Activated T-cell treated with anti-CD3 and anti-CD28 coated beads, Interleukin-2, amount 50 U/mL, for 72 hours (primary cell): ENCODE measurements around the gene NSUN6. TPM values are rescaled to one million over a fixed set of nuclear protein-coding genes. Genes with fewer than 3 reads are reported as not detected.
"Not testable (repeated sequence)": the region's sequence is repeated elsewhere in the genome, so short reads cannot be mapped to it uniquely, and the experiment has no call there.

Experiments used
- ATAC-seq, 2 donors: fragments of 150-1000 bp; cut with Tn5 transposase; replicated peaks in 1 of 2; 2 replicates each; pipeline ENCODE4 v1.10.0; 2021; ENCODE audit warnings: moderate library complexity in 2 of 2, mild to moderate bottlenecking in 1 of 2
- DNase-seq, 2 donors: peaks; one replicate each; pipeline ENCODE4 v3.0.0; 2021 to 2022; ENCODE audit warnings: mixed read lengths in 1 of 2
- H3K27ac Mint-ChIP-seq: one replicate; pipeline ENCODE4 v1.8.0; 2022; ENCODE audit warnings: mild to moderate bottlenecking, moderate library complexity, mixed read lengths
- H3K27me3 Mint-ChIP-seq: one replicate; pipeline ENCODE4 v1.8.0; 2022; ENCODE audit warnings: low read depth, mixed read lengths
- H3K36me3 Mint-ChIP-seq, 2 donors: one replicate each; pipeline ENCODE4 v1.8.0; 2022; ENCODE audit warnings: mixed read lengths in 2 of 2, mild to moderate bottlenecking in 1 of 2; ENCODE audit not compliant: insufficient read depth in 2 of 2
- H3K4me1 Mint-ChIP-seq: one replicate; pipeline ENCODE4 v1.8.0; 2022; ENCODE audit warnings: low read depth, mixed read lengths
- H3K4me3 Mint-ChIP-seq, 2 donors: one replicate each; pipeline ENCODE4 v1.8.0; 2022; ENCODE audit warnings: mild to moderate bottlenecking in 2 of 2, mixed read lengths in 2 of 2, moderate library complexity in 2 of 2
- H3K9me3 Mint-ChIP-seq, 2 donors: one replicate each; pipeline ENCODE4 v1.8.0; 2022; ENCODE audit warnings: mixed read lengths in 2 of 2
- total RNA-seq, 2 donors: library from RNA; stranded (reverse); gene quantifications; one replicate each; pipeline ENCODE4 v1.2.3, GENCODE V29; 2022

The NSUN6 gene
- total RNA-seq, 2 donors from 2014 or later = 22.4 to 23.8 TPM

DNA sequence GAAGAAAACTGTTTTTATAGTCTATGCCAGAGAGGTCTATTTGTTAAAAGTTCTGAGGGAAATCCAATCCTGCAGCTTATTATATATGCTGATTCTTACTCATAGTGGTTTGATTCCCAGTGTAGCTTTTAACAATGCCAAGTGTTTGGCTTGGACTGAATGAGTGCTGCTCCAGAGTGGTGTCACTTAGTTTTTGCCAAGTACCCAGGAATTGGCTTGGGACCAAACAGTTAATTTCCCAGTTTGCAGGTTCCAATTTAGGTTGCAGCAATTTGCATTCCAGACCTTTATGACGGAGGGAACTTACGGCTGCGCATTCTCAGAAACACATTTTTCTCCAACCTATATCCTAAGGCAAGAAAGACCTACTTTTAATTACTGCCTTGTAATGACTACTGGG lies 32.4 kb downstream of the NSUN6 start:
- no peaks in the 10 kb centered on the region for H3K9me3 Mint-ChIP-seq
- no peak for ATAC-seq
- H3K27me3 Mint-ChIP-seq = no peaks in the 10 kb centered on the region

GRCh38 chr10:18616337-18616736 lies 35.0 kb downstream of the NSUN6 start:
- Mint-ChIP-seq H3K4me3 (no peak overlapping the region), H3K9me3 (no peaks in the 10 kb centered on the region)
- ATAC-seq = no peak

More for the DNA sequence above, 32.4 kb downstream of the NSUN6 start:
- H3K4me1 Mint-ChIP-seq = peaks cover 19% of the 10 kb centered on the region
- no peak for DNase-seq
- peaks cover 5 to 18% of the 10 kb centered on the region in 2 donors for H3K36me3 Mint-ChIP-seq
- H3K4me3 Mint-ChIP-seq = no peak overlapping the region
- H3K27ac Mint-ChIP-seq = no peak overlapping the region

GRCh38 chr10:18615618-18616017 lies 35.8 kb downstream of the NSUN6 start:
- DNase-seq = no peak
- Mint-ChIP-seq H3K4me3 (no peak overlapping the region), H3K36me3 (peaks cover 8 to 21% of the 10 kb centered on the region in 2 donors), H3K9me3 (no peaks in the 10 kb centered on the region), H3K27me3 (no peaks in the 10 kb centered on the region), H3K27ac (no peak overlapping the region), H3K4me1 (peaks cover 19% of the 10 kb centered on the region)
- ATAC-seq = no peak

More at GRCh38 chr10:18616337-18616736, 35.0 kb downstream of the NSUN6 start:
- no peak overlapping the region for H3K27ac Mint-ChIP-seq
- H3K4me1 Mint-ChIP-seq = peaks cover 19% of the 10 kb centered on the region
- peaks cover 9 to 20% of the 10 kb centered on the region in 2 donors for H3K36me3 Mint-ChIP-seq
- H3K27me3 Mint-ChIP-seq = no peaks in the 10 kb centered on the region
- no peak for DNase-seq

DNA sequence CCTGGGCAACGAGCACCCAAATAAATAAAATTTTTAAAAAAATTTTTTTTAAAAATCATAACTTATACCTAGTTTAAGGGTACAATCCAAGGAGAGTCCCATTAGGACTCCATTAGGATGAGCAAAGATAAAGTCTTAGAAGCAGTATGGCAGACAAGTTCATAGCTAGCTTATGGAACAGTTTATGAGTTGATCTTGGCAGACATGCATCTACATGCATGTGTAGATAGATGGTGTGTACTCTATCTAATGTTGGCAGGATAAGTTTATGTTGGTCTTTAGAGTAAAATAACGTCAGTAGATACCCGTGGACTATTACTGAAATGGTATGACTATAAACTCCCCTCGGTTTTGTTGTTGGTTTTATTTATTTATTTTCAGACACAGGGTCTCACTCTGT lies 40.2 kb downstream of the NSUN6 start:
- ATAC-seq (no peak), DNase-seq (no peak)
- H3K4me1 Mint-ChIP-seq = peaks cover 11% of the 10 kb centered on the region
- no peak overlapping the region for H3K4me3 Mint-ChIP-seq
- peaks cover 4 to 14% of the 10 kb centered on the region in 2 donors for H3K36me3 Mint-ChIP-seq
- no peaks in the 10 kb centered on the region for H3K27me3 Mint-ChIP-seq
- H3K27ac Mint-ChIP-seq = no peak overlapping the region
- no peaks in the 10 kb centered on the region for H3K9me3 Mint-ChIP-seq

DNA sequence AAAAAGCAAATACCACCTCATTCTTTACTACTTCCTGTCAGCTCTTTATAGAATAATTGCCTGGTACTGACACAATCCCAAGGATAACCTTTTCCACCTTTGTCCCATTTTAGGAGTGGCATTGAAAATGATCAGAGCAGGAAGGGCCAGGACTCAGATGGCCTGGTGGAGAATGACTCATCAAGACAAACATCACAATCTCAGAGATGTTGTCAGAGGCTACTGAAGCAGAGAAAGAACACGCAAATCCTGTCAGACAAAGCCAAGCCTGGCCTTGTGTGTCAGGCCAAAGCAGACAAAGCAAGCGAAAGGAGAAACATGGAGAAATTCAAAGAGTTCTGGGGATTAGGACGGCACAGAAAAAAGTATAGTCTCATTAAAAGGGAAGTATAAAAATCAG lies 40.9 kb downstream of the NSUN6 start:
- DNase-seq (no peak), ATAC-seq (no peak)
- no peak overlapping the region for H3K4me3 Mint-ChIP-seq
- H3K4me1 Mint-ChIP-seq = peaks cover 11% of the 10 kb centered on the region
- H3K27ac Mint-ChIP-seq = no peak overlapping the region
- no peaks in the 10 kb centered on the region for H3K27me3 Mint-ChIP-seq
- peaks cover 4 to 18% of the 10 kb centered on the region in 2 donors for H3K36me3 Mint-ChIP-seq
- H3K9me3 Mint-ChIP-seq = no peaks in the 10 kb centered on the region

- H3K27ac Mint-ChIP-seq = no peak overlapping the region
- peaks cover 4 to 17% of the 10 kb centered on the region in 2 donors for H3K36me3 Mint-ChIP-seq
- no peaks in the 10 kb centered on the region for H3K27me3 Mint-ChIP-seq
- no peak for ATAC-seq
- DNase-seq = no peak
- H3K4me1 Mint-ChIP-seq = peaks cover 11% of the 10 kb centered on the region
- H3K9me3 Mint-ChIP-seq = no peaks in the 10 kb centered on the region
- H3K4me3 Mint-ChIP-seq = no peak overlapping the region
Measured at GRCh38 chr10:18608596-18608995, 42.8 kb downstream of the NSUN6 start.

DNA sequence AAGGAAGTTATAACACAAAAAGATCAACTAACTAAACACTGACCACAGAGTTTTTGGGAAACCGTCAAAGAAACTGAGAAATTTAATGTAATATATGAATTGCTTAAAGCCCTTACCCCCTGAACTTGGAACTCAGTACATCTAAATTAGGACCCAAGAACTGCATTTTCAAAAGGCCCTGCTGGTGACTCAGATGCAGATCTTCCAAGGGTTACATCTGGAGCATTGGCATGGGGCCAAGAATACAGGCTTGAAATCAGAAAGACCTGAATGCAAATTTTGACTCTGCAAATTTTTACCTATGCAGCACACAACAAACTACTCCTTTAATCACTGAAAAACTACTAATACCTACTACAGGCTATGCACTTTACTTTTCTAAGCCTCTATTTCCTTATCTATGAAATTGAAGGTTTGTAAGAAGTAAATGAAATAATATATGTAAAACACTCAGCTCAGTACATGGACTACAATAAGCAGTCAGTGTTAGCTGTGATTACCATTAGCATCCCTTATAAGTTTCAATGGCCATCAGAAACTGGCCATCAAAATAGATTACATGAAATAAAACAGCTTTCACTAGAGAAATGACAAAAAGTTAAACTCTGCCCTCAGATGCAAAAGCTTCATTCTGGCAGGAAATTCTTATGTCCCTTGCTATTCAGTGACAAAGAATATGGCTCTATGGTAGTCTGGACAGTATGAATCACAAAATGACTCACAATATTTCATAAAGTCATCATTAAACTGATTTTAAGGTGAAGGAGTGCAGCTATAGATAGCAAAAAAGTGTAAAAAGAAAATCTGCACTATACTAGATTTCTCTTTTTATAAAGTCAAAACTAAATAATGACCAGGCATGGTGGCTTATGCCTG lies 43.6 kb downstream of the NSUN6 start:
- Mint-ChIP-seq H3K27me3 (no peaks in the 10 kb centered on the region), H3K4me3 (no peak overlapping the region), H3K9me3 (no peaks in the 10 kb centered on the region), H3K36me3 (peaks cover 4 to 20% of the 10 kb centered on the region in 2 donors), H3K4me1 (peaks cover 11% of the 10 kb centered on the region), H3K27ac (no peak overlapping the region)
- ATAC-seq (no peak), DNase-seq (peak in 1 of 2 donors; percentile 2)

DNA sequence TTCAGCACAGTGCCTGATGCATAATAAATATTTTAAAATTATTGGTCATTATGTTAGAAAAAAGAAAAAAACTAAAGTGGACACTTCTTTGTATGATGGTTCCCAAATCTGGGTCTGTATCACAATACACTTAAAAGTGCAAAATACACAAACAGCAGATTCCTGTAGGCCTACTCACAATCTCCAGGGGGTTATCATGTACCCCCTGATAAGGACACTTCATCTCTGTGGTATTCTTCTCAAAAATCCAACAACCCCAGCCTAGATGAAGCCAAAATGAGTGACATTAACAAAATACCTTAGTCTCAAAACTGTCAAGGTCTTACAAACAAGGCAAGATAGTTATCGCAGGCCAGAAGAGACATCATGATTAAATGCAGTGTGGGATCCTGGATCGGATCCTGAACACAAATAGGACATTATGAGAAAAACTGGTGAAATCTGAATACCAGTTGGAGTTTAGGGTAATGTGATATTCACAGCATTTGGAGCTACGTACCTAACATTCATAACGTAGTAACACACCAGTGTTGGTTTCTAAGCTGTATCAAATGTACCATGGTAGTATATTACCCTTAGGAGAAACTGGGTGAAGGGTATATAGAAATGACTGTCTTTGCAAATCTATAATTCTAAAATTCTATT lies 45.2 kb downstream of the NSUN6 start:
- peaks cover 11% of the 10 kb centered on the region for H3K4me1 Mint-ChIP-seq
- no peaks in the 10 kb centered on the region for H3K27me3 Mint-ChIP-seq
- H3K36me3 Mint-ChIP-seq = peaks cover 0 to 17% of the 10 kb centered on the region in 2 donors
- no peak overlapping the region for H3K4me3 Mint-ChIP-seq
- no peak for ATAC-seq
- H3K27ac Mint-ChIP-seq = no peak overlapping the region
- DNase-seq = no peak
- no peaks in the 10 kb centered on the region for H3K9me3 Mint-ChIP-seq

DNA sequence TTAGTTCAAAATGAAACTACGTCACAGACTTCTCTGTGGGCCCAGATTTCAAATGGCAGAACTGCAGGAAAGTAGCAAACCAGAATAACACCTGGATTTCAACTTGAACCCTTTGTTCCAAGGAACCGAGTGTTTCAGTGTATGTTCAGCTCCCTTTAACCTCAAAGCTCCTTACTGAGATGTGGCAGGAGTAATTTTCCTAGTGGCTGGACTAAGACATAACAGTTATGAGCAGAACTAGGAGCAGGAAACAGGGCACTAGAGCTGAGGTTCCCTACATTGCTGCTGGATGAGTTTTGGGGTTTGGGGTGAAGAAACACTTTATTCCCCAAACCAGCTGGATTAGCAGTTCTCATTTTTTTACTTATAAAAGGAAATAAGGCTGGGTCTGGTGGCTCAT lies 50.1 kb downstream of the NSUN6 start:
- no peak for ATAC-seq
- Mint-ChIP-seq H3K4me3 (no peak overlapping the region), H3K27ac (no peak overlapping the region), H3K9me3 (no peaks in the 10 kb centered on the region), H3K27me3 (no peaks in the 10 kb centered on the region), H3K4me1 (no peaks in the 10 kb centered on the region), H3K36me3 (peaks cover 3 to 10% of the 10 kb centered on the region in 2 donors)
- DNase-seq = no peak

GRCh38 chr10:18599392-18599791 lies 52.0 kb downstream of the NSUN6 start:
- Mint-ChIP-seq H3K36me3 (peaks cover 5% of the 10 kb centered on the region in 2 donors), H3K9me3 (no peaks in the 10 kb centered on the region), H3K27ac (no peak overlapping the region), H3K4me3 (no peak overlapping the region), H3K4me1 (no peaks in the 10 kb centered on the region), H3K27me3 (no peaks in the 10 kb centered on the region)
- ATAC-seq = no peak
- no peak for DNase-seq

DNA sequence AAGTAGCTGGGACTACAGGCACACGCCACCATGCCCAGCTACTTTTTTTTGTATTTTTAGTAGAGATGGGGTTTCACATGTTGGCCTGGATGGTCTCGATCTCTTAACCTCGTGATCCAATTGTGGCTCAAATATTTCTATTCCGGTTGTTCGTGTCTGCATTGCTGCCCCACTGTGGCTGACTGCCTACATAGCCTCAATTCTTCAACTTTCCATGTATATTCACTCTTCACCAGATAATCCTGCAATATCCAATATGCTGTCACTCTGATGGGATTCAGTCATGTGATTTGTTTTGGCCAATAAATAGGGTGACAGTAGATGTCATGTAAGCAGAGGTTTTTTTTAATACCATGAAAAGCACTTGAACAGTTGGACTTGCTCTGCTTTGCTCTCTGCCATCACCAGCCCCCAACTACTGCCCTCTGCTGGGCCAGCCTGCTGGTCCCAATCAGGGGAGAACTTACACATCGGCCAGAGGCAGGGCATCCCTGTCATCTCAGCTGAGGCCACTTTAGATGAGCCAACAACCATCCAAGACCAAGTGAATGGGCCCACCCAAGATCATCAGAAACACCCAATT lies 56.7 kb downstream of the NSUN6 start:
- no peak for ATAC-seq
- H3K27ac Mint-ChIP-seq = no peak overlapping the region
- H3K4me3 Mint-ChIP-seq = no peak overlapping the region
- no peaks in the 10 kb centered on the region for H3K4me1 Mint-ChIP-seq
- H3K27me3 Mint-ChIP-seq = no peaks in the 10 kb centered on the region
- DNase-seq = no peak
- H3K36me3 Mint-ChIP-seq = peaks cover 17 to 26% of the 10 kb centered on the region in 2 donors
- H3K9me3 Mint-ChIP-seq = peaks cover 8% of the 10 kb centered on the region in 2 donors

DNA sequence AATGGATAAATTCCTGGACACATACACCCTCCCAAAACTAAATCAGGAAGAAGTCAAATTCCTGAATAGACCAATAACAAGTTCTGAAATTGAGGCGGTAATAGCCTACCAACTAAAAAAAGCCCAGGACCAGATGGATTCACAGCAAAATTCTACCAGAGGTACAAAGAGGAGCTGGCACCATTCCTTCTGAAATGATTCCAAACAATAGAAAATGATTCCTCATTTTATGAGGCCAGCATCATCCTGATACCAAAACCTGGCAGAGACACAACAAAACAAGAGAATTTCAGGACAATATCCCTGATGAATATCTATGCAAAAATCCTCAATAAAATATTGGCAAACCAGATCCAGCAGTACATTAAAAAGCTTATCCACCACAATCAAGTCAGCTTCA lies 60.2 kb downstream of the NSUN6 start:
- DNase-seq, H3K27ac Mint-ChIP-seq, ATAC-seq, H3K27me3 Mint-ChIP-seq, H3K4me3 Mint-ChIP-seq, H3K4me1 Mint-ChIP-seq: not testable (repeated sequence)
- Mint-ChIP-seq H3K9me3 (peaks cover 8 to 12% of the 10 kb centered on the region in 2 donors), H3K36me3 (peaks cover 21 to 41% of the 10 kb centered on the region in 2 donors)

DNA sequence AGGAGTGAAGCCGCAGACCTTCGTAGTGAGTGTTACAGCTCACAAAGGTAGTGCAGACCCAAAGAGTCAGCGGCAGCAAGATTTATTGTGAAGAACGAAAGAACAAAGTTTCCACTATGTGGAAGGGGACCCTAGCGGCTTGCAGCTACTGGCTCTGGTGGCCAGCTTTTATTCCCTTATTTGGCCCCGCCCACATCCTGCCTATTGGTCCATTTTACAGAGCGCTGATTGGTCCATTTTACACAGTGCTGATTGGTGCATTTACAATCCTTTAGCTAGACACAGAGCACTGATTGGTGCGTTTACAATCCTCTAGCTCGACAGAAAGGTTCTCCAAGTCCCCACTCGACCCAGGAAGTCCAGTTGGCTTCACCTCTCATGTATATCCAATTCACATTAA lies 64.8 kb downstream of the NSUN6 start:
- not testable (repeated sequence) for H3K4me3 Mint-ChIP-seq, ATAC-seq, DNase-seq, H3K27ac Mint-ChIP-seq, H3K27me3 Mint-ChIP-seq
- Mint-ChIP-seq H3K36me3 (peaks cover 23 to 46% of the 10 kb centered on the region in 2 donors), H3K4me1 (peaks cover 20% of the 10 kb centered on the region), H3K9me3 (peaks cover 8 to 14% of the 10 kb centered on the region in 2 donors)
